Endothelial cell (in vitro differentiated cells): ENCODE measurements around the gene PUS7L. TPM values are rescaled to one million over a fixed set of nuclear protein-coding genes. Genes with fewer than 3 reads are reported as not detected.
"Not testable (repeated sequence)": the region's sequence is repeated elsewhere in the genome, so short reads cannot be mapped to it uniquely, and the experiment has no call there.

Experiments
- DNase-seq: peaks from one replicate; pipeline ENCODE4 v3.0.0; 2021; ENCODE audit warnings: low spot score
- H3K27ac Mint-ChIP-seq: one replicate; pipeline ENCODE4 v1.8.0; 2021; ENCODE audit warnings: mixed read lengths, inconsistent platforms; ENCODE audit not compliant: unreplicated experiment
- H3K27me3 Mint-ChIP-seq: one replicate; pipeline ENCODE4 v1.8.0; 2021; ENCODE audit warnings: mild to moderate bottlenecking, moderate library complexity, mixed read lengths, inconsistent platforms; ENCODE audit not compliant: unreplicated experiment
- H3K36me3 Mint-ChIP-seq: one replicate; pipeline ENCODE4 v1.8.0; 2021; ENCODE audit warnings: mild to moderate bottlenecking, low read depth, mixed read lengths, inconsistent platforms; ENCODE audit not compliant: unreplicated experiment
- H3K4me1 Mint-ChIP-seq: one replicate; pipeline ENCODE4 v1.8.0; 2021; ENCODE audit warnings: mild to moderate bottlenecking, mixed read lengths, inconsistent platforms; ENCODE audit not compliant: unreplicated experiment
- H3K4me3 Mint-ChIP-seq: one replicate; pipeline ENCODE4 v1.8.0; 2021; ENCODE audit warnings: mild to moderate bottlenecking, mixed read lengths, inconsistent platforms; ENCODE audit not compliant: unreplicated experiment
- H3K9me3 Mint-ChIP-seq: one replicate; pipeline ENCODE4 v1.8.0; 2021; ENCODE audit warnings: mixed read lengths, inconsistent platforms; ENCODE audit not compliant: unreplicated experiment
- total RNA-seq: library from RNA; stranded (reverse); fragmentation: NEBNext Ultra II Directional; extraction: Animal tissue kit (Norgen Biotek cat#: 25700); gene quantifications from one replicate; pipeline ENCODE4 v1.2.1, GENCODE V29; 2021; ENCODE audit not compliant: unreplicated experiment
- TF ChIP-seq, protein P1 (sequence below): fragments of 200-600 bp; sonication (generic); IDR thresholded peaks from one replicate; pipeline ENCODE4 v1.5.0; 2021; ENCODE audit warnings: antibody characterized with exemption; ENCODE audit not compliant: unreplicated experiment

PUS7L gene
- total RNA-seq, 1 donor from 2014 or later = 15.4 TPM

DNA sequence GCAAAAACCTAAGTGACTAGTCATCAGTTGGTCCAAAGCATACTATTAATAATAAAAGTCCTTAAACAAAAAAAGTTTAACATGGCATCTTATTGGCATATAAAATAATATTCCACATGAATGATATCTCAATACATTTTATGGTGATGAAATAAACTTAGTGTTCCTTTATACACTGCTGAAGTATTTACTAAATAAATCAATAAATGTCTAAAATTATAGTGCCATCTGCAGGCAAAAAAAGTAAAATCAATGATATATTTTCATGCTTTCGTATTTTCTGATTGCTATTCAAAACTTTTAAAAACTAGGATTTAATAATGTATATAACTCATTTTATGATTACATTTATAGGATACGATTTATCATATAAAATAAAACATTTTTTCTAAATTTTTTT lies 30.5 kb downstream of the PUS7L start:
- Mint-ChIP-seq H3K36me3 (no peaks in the 10 kb centered on the region), H3K27ac (no peak overlapping the region), H3K27me3 (no peaks in the 10 kb centered on the region), H3K4me1 (no peaks in the 10 kb centered on the region), H3K9me3 (no peaks in the 10 kb centered on the region), H3K4me3 (no peak overlapping the region)
- TF ChIP-seq, protein P1, sequence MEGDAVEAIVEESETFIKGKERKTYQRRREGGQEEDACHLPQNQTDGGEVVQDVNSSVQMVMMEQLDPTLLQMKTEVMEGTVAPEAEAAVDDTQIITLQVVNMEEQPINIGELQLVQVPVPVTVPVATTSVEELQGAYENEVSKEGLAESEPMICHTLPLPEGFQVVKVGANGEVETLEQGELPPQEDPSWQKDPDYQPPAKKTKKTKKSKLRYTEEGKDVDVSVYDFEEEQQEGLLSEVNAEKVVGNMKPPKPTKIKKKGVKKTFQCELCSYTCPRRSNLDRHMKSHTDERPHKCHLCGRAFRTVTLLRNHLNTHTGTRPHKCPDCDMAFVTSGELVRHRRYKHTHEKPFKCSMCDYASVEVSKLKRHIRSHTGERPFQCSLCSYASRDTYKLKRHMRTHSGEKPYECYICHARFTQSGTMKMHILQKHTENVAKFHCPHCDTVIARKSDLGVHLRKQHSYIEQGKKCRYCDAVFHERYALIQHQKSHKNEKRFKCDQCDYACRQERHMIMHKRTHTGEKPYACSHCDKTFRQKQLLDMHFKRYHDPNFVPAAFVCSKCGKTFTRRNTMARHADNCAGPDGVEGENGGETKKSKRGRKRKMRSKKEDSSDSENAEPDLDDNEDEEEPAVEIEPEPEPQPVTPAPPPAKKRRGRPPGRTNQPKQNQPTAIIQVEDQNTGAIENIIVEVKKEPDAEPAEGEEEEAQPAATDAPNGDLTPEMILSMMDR = peak; percentile 49
- no peak for DNase-seq

DNA sequence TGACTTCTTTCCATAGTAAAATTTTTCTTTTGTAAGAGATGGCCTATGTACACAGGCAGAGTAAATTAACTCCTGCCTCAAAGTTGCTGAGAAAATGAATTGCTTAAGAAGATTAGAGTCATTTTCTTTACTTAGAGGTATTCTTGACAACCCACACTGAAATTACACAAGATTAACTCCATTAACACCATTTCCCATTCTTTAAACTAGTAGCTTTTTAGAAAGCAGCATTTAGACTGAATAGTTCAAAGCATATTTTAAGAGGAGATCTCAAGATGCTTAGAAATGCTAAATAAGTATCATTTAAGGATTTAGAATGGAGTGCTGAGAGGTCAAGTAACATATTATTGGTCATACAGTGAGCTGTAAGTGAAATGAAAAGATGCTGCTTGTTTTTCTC lies 35.5 kb downstream of the PUS7L start:
- TF ChIP-seq, protein P1 = no peak
- Mint-ChIP-seq H3K27me3 (peaks cover 2% of the 10 kb centered on the region), H3K36me3 (no peaks in the 10 kb centered on the region), H3K4me1 (no peaks in the 10 kb centered on the region), H3K4me3 (no peak overlapping the region), H3K27ac (no peak overlapping the region), H3K9me3 (no peaks in the 10 kb centered on the region)
- no peak for DNase-seq

DNA sequence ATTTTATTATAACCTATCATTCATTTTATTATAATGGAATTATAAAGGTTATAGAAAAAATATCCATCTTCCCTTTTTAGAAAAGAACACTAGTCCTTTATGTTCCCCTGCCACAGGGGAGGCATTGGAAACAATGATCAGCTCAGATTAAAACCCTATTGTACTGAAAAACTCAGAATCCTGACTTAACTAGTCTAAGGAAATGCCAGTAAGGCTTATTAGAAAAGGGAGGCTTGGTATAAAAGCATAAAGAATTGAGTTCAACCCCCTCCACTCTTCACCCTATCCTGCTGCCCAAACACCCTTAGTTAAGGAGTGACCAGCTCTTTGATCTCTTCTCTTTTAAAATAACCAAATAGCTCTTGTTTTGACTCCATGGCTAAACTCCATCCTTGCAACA lies 36.0 kb downstream of the PUS7L start:
- Mint-ChIP-seq H3K27ac (no peak overlapping the region), H3K4me1 (no peaks in the 10 kb centered on the region), H3K4me3 (no peak overlapping the region), H3K9me3 (no peaks in the 10 kb centered on the region), H3K36me3 (no peaks in the 10 kb centered on the region), H3K27me3 (peaks cover 2% of the 10 kb centered on the region)
- no peak for DNase-seq
- TF ChIP-seq, protein P1 = no peak

DNA sequence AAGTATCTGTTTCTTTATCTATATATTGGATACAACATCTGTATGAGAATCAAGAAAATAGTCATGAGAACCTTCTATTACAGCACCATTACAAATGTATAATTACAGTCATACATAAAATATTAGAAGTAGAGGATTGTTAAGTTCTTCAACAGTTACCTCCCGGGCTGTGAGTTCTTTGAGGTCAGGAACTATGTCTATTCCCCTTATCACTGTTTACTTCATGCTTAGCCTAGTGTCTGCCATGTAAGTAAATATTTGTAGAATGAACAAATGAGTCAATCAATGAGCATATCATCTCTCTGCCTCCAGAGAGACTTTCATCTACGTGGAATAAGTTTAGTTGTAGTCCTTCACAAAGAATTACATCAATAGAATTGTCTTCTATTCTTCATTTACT lies 47.2 kb downstream of the PUS7L start:
- Mint-ChIP-seq H3K4me3 (no peak overlapping the region), H3K27me3 (no peaks in the 10 kb centered on the region), H3K27ac (no peak overlapping the region), H3K4me1 (no peaks in the 10 kb centered on the region), H3K36me3 (no peaks in the 10 kb centered on the region), H3K9me3 (no peaks in the 10 kb centered on the region)
- DNase-seq = no peak
- TF ChIP-seq, protein P1 = no peak

DNA sequence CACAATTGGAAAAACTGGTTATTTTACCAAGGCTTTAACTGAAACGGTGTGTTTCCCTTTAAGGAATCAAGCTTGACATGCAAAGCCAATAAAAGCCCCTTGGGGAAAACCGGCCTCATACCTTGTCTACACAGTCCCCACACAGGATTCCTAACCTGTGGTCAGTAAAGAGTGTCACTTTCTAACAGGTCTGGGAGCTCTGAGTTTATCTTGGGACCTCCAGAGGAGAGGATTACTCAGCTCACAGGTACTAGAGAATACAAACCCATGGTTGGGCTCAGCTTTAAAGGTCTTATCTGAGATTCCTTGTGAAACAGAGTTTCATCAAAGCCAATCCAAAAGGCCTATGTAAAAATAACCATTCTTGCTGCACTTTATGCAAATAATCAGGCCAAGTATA lies 54.8 kb downstream of the PUS7L start:
- H3K4me1 Mint-ChIP-seq, H3K36me3 Mint-ChIP-seq, H3K27me3 Mint-ChIP-seq, H3K4me3 Mint-ChIP-seq, DNase-seq, H3K27ac Mint-ChIP-seq, H3K9me3 Mint-ChIP-seq: not testable (repeated sequence)

DNA sequence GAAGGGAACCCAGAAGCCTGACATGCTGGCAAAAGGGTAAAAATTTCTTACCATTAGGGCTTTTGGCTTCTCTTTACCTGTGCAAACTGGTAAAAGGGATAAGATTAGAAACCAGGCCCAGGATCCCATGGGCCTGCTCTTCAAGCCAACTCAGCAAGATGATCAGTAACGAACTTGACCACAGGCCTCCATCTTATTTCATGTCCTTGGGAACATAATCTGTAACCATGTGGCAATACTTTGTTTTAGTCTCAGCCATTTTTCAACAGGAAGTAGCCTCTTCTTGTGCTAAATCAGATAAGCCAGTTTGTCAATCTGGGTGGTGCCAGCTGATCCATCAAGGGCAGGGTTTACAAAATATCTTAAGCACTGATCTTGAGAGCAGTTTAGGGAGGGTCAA lies 57.4 kb downstream of the PUS7L start:
- not testable (repeated sequence) for H3K27ac Mint-ChIP-seq

More for the DNA sequence above, 57.4 kb downstream of the PUS7L start:
- not testable (repeated sequence) for H3K27me3 Mint-ChIP-seq, H3K4me3 Mint-ChIP-seq, H3K36me3 Mint-ChIP-seq, DNase-seq, H3K4me1 Mint-ChIP-seq, H3K9me3 Mint-ChIP-seq
